CD8-positive, alpha-beta memory T cell (primary cell): ENCODE measurements around the gene TMEM14A. TPM values are rescaled to one million over a fixed set of nuclear protein-coding genes. Genes with fewer than 3 reads are reported as not detected.
A peak's percentile ranks its signal among the peaks of the same experiment; 100 is the strongest.

Source experiments
- CTCF ChIA-PET: fragments of 350-600 bp; sonication (Branson Sonifier 250); formaldehyde crosslinking; loops from one replicate; lab custom pipeline; 2021; ENCODE audit warnings: antibody characterized with exemption; lab: Charles Lee
- POLR2A ChIA-PET: fragments of 350-600 bp; sonication (Branson Sonifier 250); formaldehyde crosslinking; loops from one replicate; lab custom pipeline; 2021; ENCODE audit warnings: antibody characterized with exemption; lab: Charles Lee
- DNase-seq, 5 donors: peaks; one replicate each; pipeline versions ENCODE4 v3.0.0 to v3.0.0-alpha.2; 2020 to 2022; ENCODE audit warnings: mixed read lengths in 1 of 5
- H3K27ac ChIP-seq: one replicate; pipeline ENCODE4 v1.7.0; 2013; ENCODE audit warnings: low read depth, mild to moderate bottlenecking, low read length, moderate library complexity
- H3K27me3 ChIP-seq: 2 replicates; pipeline ENCODE4 v1.7.0; 2013; ENCODE audit warnings: low read length, mild to moderate bottlenecking; ENCODE audit not compliant: insufficient read depth, poor library complexity, severe bottlenecking
- H3K36me3 ChIP-seq: 2 replicates; pipeline ENCODE4 v1.7.0; 2013; ENCODE audit warnings: mild to moderate bottlenecking, low read length, moderate library complexity; ENCODE audit not compliant: insufficient read depth
- H3K4me1 ChIP-seq: 2 replicates; pipeline ENCODE4 v1.7.0; 2013; ENCODE audit warnings: mild to moderate bottlenecking, low read length, moderate library complexity; ENCODE audit not compliant: insufficient read depth
- H3K4me3 ChIP-seq: 2 replicates; pipeline ENCODE4 v1.7.0; 2013; ENCODE audit warnings: mild to moderate bottlenecking, low read length
- H3K9me3 ChIP-seq: 2 replicates; pipeline ENCODE4 v1.7.0; 2013; ENCODE audit warnings: mild to moderate bottlenecking, low read length
- H3K27ac Mint-ChIP-seq, 8 donors: one replicate each; pipeline ENCODE4 v1.8.0; 2020 to 2021; ENCODE audit warnings: mixed read lengths in 8 of 8, mild to moderate bottlenecking in 6 of 8, inconsistent platforms in 3 of 8, moderate library complexity in 3 of 8
- H3K27me3 Mint-ChIP-seq, 2 donors: one replicate each; pipeline ENCODE4 v1.8.0; 2020 to 2021; ENCODE audit warnings: mixed read lengths in 2 of 2, mild to moderate bottlenecking in 1 of 2, moderate library complexity in 1 of 2
- H3K36me3 Mint-ChIP-seq, 3 donors: one replicate each; pipeline ENCODE4 v1.8.0; 2020 to 2021; ENCODE audit warnings: mixed read lengths in 3 of 3, inconsistent platforms in 1 of 3, mild to moderate bottlenecking in 1 of 3
- H3K4me1 Mint-ChIP-seq, 3 donors: one replicate each; pipeline ENCODE4 v1.8.0; 2020 to 2021; ENCODE audit warnings: mixed read lengths in 3 of 3, inconsistent platforms in 1 of 3, mild to moderate bottlenecking in 1 of 3
- H3K4me3 Mint-ChIP-seq, 7 donors: one replicate each; pipeline ENCODE4 v1.8.0; 2020 to 2021; ENCODE audit warnings: mixed read lengths in 7 of 7, mild to moderate bottlenecking in 6 of 7, moderate library complexity in 4 of 7, inconsistent platforms in 2 of 7
- H3K9me3 Mint-ChIP-seq, 5 donors: one replicate each; pipeline ENCODE4 v1.8.0; 2020 to 2022; ENCODE audit warnings: mixed read lengths in 5 of 5, mild to moderate bottlenecking in 3 of 5, moderate library complexity in 2 of 5, inconsistent platforms in 1 of 5
- polyA plus RNA-seq: library from polyadenylated mRNA; unstranded; fragments of 300-500 nt; fragmentation: Illumina TruSeq; gene quantifications from one replicate; pipeline ENCODE4 v1.2.3, GENCODE V29; 2021
- total RNA-seq, 2 experiments: library from RNA; stranded (reverse); gene quantifications; one replicate each; pipeline ENCODE4 v1.2.3, GENCODE V29; 2021

TMEM14A gene
- total and polyA plus RNA-seq, 3 experiments from 2014 or later = 20.1 to 27.3 (median 23.7) TPM

DNA sequence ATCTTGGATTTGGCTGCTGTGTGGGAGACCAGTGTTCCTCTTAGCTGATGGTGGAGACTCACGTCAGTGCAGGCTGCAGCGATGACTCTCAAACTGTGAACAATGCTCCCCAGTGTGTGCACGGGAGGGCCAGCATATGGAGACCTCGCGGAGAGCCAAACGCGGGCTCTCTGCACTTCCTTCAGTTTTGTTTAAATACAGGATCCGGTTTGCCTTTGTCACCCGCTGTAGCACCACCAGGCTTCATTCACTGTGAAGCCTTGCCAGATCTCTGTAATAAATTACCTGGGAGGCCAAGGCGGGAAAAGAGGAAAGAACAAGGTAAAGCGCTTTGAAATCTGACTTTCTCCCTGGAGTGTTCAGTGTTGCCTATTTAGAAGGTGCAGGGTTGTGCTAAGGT lies 30.7 kb upstream of the TMEM14A start:
- H3K9me3 ChIP-seq = no peaks in the 10 kb centered on the region
- no peak for DNase-seq
- peaks cover 14 to 36% of the 10 kb centered on the region in 2 donors for H3K27me3 Mint-ChIP-seq
- CTCF ChIA-PET = interaction anchor here (4.2 kb wide), 1 partner anchor 12 kb away, joined by 21 read pairs; no protein-coding TSS in a partner anchor
- no peaks in the 10 kb centered on the region for H3K36me3 Mint-ChIP-seq
- H3K27ac ChIP-seq = no peak overlapping the region
- H3K4me1 Mint-ChIP-seq = peaks cover 3 to 4% (median 4%) of the 10 kb centered on the region in 3 donors
- no peak overlapping the region for H3K4me3 ChIP-seq
- H3K36me3 ChIP-seq = no peaks in the 10 kb centered on the region
- no peaks in the 10 kb centered on the region for H3K9me3 Mint-ChIP-seq
- no peak overlapping the region for H3K4me3 Mint-ChIP-seq
- no peaks in the 10 kb centered on the region for H3K4me1 ChIP-seq
- POLR2A ChIA-PET = no interaction called here
- no peak overlapping the region for H3K27ac Mint-ChIP-seq
- H3K27me3 ChIP-seq = no peaks in the 10 kb centered on the region

DNA sequence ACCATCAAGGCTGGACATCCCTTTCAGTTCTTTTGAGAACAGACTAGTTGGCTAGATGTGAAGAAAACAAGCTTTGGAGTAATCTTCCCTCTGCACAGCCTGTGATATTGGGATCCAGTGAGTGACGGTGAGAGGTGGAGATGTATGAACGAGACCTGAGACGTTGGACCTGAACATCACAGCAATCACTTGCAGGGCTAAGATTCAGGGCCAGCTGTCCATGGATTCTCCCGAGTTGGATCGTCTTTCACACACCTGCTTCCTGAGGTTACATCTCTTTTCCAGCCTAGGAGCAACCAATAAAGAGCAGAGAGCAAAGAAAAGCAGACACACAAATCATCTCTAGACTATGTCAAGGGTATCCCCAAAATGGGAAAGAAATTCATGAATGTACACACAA lies 30.0 kb upstream of the TMEM14A start:
- H3K4me1 ChIP-seq = no peaks in the 10 kb centered on the region
- no peak overlapping the region for H3K4me3 Mint-ChIP-seq
- ChIA-PET POLR2A (no interaction called here), CTCF (interaction anchor here (4.2 kb wide), 1 partner anchor 11 kb away, joined by 21 read pairs; no protein-coding TSS in a partner anchor)
- H3K4me1 Mint-ChIP-seq = peaks cover 0 to 4% (median 4%) of the 10 kb centered on the region in 3 donors
- no peaks in the 10 kb centered on the region for H3K9me3 ChIP-seq
- DNase-seq = no peak
- H3K36me3 ChIP-seq = no peaks in the 10 kb centered on the region
- no peak overlapping the region for H3K4me3 ChIP-seq
- H3K27ac Mint-ChIP-seq = peak overlapping the region in 1 of 8 donors; percentile 7
- no peak overlapping the region for H3K27ac ChIP-seq
- no peaks in the 10 kb centered on the region for H3K27me3 ChIP-seq
- H3K36me3 Mint-ChIP-seq = no peaks in the 10 kb centered on the region
- no peaks in the 10 kb centered on the region for H3K9me3 Mint-ChIP-seq
- peaks cover 14 to 37% of the 10 kb centered on the region in 2 donors for H3K27me3 Mint-ChIP-seq

DNA sequence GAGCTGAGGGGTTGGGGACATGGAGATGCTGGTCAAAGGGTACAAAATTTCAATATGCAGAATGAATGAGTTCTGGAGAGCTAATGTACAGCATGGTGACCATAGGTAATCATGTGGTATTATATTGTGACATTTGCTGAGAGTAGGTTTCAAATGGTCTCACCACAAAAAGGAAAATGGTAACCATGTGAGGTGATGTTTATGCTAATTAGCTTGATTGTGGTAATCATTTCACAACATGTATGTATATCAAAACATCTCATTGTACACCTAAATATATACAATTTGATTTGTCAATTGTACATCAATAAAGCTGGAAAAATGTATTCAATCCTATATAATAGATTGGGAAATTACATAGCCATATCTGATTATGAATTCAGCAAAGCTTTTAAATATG lies 29.5 kb upstream of the TMEM14A start:
- Histone ChIP-seq H3K4me3 (no peak overlapping the region), H3K36me3 (no peaks in the 10 kb centered on the region), H3K27ac (no peak overlapping the region), H3K27me3 (no peaks in the 10 kb centered on the region), H3K4me1 (no peaks in the 10 kb centered on the region), H3K9me3 (no peaks in the 10 kb centered on the region)
- no peak for DNase-seq
- H3K36me3 Mint-ChIP-seq = no peaks in the 10 kb centered on the region
- no peaks in the 10 kb centered on the region for H3K9me3 Mint-ChIP-seq
- CTCF ChIA-PET = interaction anchor here (1.3 to 4.2 kb wide), 2 partner anchors 10 to 22 kb away, joined by 5 to 21 read pairs; no protein-coding TSS in a partner anchor
- peaks cover 0 to 4% (median 4%) of the 10 kb centered on the region in 3 donors for H3K4me1 Mint-ChIP-seq
- no peak overlapping the region for H3K4me3 Mint-ChIP-seq
- POLR2A ChIA-PET = no interaction called here
- peak overlapping the region in 1 of 8 donors; percentile 7 for H3K27ac Mint-ChIP-seq
- H3K27me3 Mint-ChIP-seq = peaks cover 14 to 40% of the 10 kb centered on the region in 2 donors

DNA sequence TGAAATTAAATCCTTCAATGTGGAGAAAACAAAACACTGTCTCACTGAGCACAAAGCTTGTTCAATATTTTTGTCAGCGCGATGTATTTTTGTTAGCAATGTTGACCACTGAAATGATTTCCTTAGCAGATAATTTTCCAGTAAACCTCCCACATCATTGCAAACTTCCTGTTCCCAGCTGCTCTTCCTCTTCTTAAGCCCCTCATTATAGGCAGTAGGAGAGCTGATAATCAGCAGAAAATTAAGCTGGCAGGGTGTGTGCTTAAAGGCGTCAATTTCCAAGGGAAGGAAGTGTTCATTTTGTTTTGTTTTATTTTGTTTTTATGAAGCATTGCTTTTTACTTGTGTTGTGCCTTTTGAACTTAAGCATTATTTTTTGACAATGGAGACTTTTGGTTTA lies 29.1 kb upstream of the TMEM14A start:
- Mint-ChIP-seq H3K36me3 (no peaks in the 10 kb centered on the region), H3K27ac (no peak overlapping the region), H3K4me3 (no peak overlapping the region), H3K4me1 (peaks cover 0 to 4% (median 4%) of the 10 kb centered on the region in 3 donors), H3K27me3 (peaks cover 14 to 40% of the 10 kb centered on the region in 2 donors), H3K9me3 (no peaks in the 10 kb centered on the region)
- H3K27ac ChIP-seq = no peak overlapping the region
- H3K4me1 ChIP-seq = no peaks in the 10 kb centered on the region
- POLR2A ChIA-PET = no interaction called here
- no peaks in the 10 kb centered on the region for H3K9me3 ChIP-seq
- no peaks in the 10 kb centered on the region for H3K36me3 ChIP-seq
- no peak for DNase-seq
- no peaks in the 10 kb centered on the region for H3K27me3 ChIP-seq
- no peak overlapping the region for H3K4me3 ChIP-seq
- CTCF ChIA-PET = interaction anchor here (1.3 to 4.2 kb wide), 2 partner anchors 10 to 21 kb away, joined by 5 to 21 read pairs; no protein-coding TSS in a partner anchor

DNA sequence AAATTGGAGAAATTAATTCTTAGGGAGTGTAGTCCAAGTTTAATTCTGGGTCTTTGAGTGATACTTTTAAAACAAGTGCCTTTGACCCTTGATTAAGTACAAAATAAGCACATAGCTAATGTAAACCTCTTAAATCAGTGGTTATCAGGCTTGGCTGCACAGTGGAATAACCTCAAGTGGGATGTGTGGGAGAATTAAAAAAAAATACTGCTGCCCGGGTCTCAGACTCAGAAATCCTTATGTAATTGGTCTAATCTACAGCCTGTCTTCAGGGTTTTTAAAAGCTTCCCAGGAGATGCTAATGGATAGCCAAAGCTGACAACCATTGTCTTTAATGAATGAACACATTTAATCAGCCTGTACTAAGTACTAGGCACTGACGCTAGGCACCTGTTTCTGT lies 28.5 kb upstream of the TMEM14A start:
- Mint-ChIP-seq H3K27ac (no peak overlapping the region), H3K27me3 (peaks cover 14 to 40% of the 10 kb centered on the region in 2 donors), H3K4me1 (peaks cover 0 to 4% (median 4%) of the 10 kb centered on the region in 3 donors), H3K4me3 (no peak overlapping the region), H3K36me3 (no peaks in the 10 kb centered on the region), H3K9me3 (no peaks in the 10 kb centered on the region)
- H3K4me3 ChIP-seq = no peak overlapping the region
- ChIA-PET CTCF (interaction anchor here (1.3 to 4.2 kb wide), 2 partner anchors 10 to 21 kb away, joined by 5 to 21 read pairs; no protein-coding TSS in a partner anchor), POLR2A (no interaction called here)
- H3K27me3 ChIP-seq = no peaks in the 10 kb centered on the region
- no peak overlapping the region for H3K27ac ChIP-seq
- no peaks in the 10 kb centered on the region for H3K9me3 ChIP-seq
- H3K36me3 ChIP-seq = no peaks in the 10 kb centered on the region
- no peak for DNase-seq
- no peaks in the 10 kb centered on the region for H3K4me1 ChIP-seq

DNA sequence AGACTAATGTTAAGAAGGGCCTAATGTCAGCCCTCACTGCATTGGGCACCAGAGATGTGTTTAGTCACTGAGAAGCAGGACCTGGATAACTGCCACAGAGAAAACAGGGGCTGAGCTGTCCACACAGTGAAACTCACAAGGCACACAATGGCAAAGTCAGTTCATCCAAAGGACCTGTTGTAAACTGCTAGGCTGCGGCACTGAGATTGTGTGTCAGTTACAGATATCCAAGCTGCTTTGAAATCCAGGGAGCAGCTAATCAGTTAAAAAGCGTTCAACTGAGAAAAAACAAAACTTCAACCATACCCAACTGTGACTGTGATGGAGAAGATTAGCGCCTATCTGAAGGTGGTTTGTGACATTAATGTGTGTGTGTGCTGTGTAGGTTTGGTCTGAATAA lies 27.8 kb upstream of the TMEM14A start:
- Histone ChIP-seq H3K36me3 (no peaks in the 10 kb centered on the region), H3K4me3 (no peak overlapping the region), H3K27me3 (no peaks in the 10 kb centered on the region), H3K9me3 (no peaks in the 10 kb centered on the region), H3K27ac (no peak overlapping the region), H3K4me1 (no peaks in the 10 kb centered on the region)
- Mint-ChIP-seq H3K36me3 (no peaks in the 10 kb centered on the region), H3K27me3 (peaks cover 14 to 40% of the 10 kb centered on the region in 2 donors), H3K27ac (no peak overlapping the region), H3K9me3 (no peaks in the 10 kb centered on the region), H3K4me1 (peaks cover 0 to 4% (median 4%) of the 10 kb centered on the region in 3 donors), H3K4me3 (no peak overlapping the region)
- CTCF ChIA-PET = interaction anchor here (4.2 kb wide), 1 partner anchor 9 kb away, joined by 21 read pairs; no protein-coding TSS in a partner anchor
- POLR2A ChIA-PET = no interaction called here
- no peak for DNase-seq

DNA sequence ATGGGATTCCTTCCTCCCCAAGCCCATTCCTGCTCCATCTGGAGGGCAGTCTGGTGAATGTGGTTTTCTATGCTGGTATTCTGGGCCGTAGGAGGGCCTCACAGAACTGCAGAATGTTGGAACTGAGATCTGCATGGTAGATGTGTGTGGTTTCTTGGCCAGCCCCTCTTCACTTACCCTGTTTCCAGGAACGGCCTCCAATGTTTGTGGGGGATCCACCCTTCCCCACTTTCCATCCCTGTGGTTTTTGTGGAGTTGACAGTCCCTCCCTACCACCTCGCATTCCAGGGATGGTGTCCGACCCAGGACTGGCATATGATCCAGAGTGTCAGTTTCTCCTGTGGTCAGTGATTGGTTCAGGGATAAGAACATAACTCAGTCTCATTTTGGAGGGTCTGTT lies 26.7 kb upstream of the TMEM14A start:
- Mint-ChIP-seq H3K9me3 (no peaks in the 10 kb centered on the region), H3K27me3 (peaks cover 14 to 37% of the 10 kb centered on the region in 2 donors), H3K4me3 (no peak overlapping the region), H3K36me3 (no peaks in the 10 kb centered on the region), H3K4me1 (peaks cover 0 to 4% (median 4%) of the 10 kb centered on the region in 3 donors), H3K27ac (no peak overlapping the region)
- no peak for DNase-seq
- Histone ChIP-seq H3K4me3 (no peak overlapping the region), H3K36me3 (no peaks in the 10 kb centered on the region), H3K27me3 (no peaks in the 10 kb centered on the region), H3K27ac (no peak overlapping the region), H3K4me1 (no peaks in the 10 kb centered on the region), H3K9me3 (no peaks in the 10 kb centered on the region)
- CTCF ChIA-PET = interaction anchor here (4.2 kb wide), 1 partner anchor 8 kb away, joined by 21 read pairs; no protein-coding TSS in a partner anchor
- POLR2A ChIA-PET = no interaction called here

DNA sequence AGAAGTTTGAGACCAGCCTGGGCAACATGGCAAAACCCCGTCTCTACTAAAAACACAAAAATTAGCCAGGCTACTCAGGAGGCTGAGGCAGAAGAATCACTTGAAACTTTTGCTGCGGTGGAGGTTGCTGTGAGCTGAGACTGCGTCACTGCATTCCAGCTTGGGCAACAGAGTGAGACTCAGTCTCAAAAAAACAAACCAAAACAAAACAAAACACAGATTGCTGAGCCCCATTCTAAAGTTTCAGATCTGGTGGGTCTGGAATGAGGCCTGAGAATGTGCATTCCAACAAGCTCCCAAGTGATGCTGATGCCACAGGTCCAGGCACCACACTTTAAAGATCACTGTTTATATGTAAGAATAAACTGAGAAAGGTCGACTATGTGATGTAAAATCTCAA lies 24.9 kb upstream of the TMEM14A start:
- no peaks in the 10 kb centered on the region for H3K9me3 ChIP-seq
- no peak overlapping the region for H3K4me3 ChIP-seq
- Mint-ChIP-seq H3K4me1 (peaks cover 0 to 3% (median 2%) of the 10 kb centered on the region in 3 donors), H3K27ac (no peak overlapping the region), H3K4me3 (no peak overlapping the region), H3K36me3 (no peaks in the 10 kb centered on the region), H3K27me3 (peaks cover 18 to 27% of the 10 kb centered on the region in 2 donors), H3K9me3 (no peaks in the 10 kb centered on the region)
- ChIA-PET CTCF (no interaction called here), POLR2A (no interaction called here)
- no peak for DNase-seq
- H3K27ac ChIP-seq = no peak overlapping the region
- H3K27me3 ChIP-seq = no peaks in the 10 kb centered on the region
- no peaks in the 10 kb centered on the region for H3K36me3 ChIP-seq
- no peaks in the 10 kb centered on the region for H3K4me1 ChIP-seq
